ENCODE results near the gene PRUNE2. TPM values are rescaled to one million over a fixed set of nuclear protein-coding genes. Genes with fewer than 3 reads are reported as not detected.

The PRUNE2 gene
- total and polyA plus RNA-seq, 4 donors, result 1.3 to 4.5 (median 1.6) TPM

DNA sequence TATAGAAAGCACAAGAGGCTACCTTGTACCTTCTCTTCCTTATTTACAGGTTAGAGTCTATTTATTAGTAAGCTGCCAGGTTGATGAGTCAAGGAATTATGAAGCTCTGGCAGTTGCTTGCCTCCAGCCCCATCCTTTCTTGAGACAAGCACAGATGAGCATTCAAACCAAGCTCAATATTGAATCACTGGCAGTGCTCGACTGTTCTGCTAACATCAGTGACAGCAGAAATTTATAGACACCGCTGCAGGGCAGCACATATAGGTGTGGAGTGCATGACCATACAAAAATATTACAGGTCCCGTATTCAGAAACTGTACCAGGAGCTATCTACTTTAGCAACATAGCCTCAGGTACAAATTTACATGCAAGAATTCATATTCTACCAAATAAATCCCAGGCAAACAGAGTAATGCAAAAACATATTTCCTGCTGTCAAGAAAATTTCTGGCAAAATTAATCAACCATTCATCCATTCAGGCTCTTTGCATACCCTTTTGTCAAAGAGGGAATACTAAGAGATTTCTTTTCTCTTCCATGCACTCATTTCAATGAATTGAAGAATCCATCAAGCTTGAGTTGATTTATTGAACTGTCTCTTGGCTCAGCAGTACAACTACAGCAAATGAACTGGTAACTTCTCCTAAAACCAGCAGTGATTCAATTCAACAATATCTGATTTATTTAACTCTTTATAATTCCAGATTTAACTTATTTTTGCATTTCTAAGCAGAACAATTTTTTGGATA lies 168.6 kb downstream of the PRUNE2 start:
- Histone ChIP-seq H3K4me3 (ENCODE audit: low read depth in 1 of 3, low read length in 3 of 3) (no peak overlapping the region), H3K27me3 (ENCODE audit: control insufficient read depth in 4 of 4, insufficient read depth in 4 of 4, low read length in 3 of 4) (no peaks in the 10 kb centered on the region), H3K9ac (ENCODE audit: low read depth in 1 of 2, low read length in 2 of 2) (no peak overlapping the region), H3K27ac (ENCODE audit: low read depth in 1 of 2, low read length in 2 of 2) (no peak overlapping the region), H3K36me3 (ENCODE audit: control insufficient read depth in 4 of 4, insufficient read depth in 3 of 4, low read depth in 1 of 4, low read length in 3 of 4) (no peaks in the 10 kb centered on the region), H3K4me1 (ENCODE audit: control insufficient read depth in 4 of 4, insufficient read depth in 4 of 4, low read length in 3 of 4) (no peaks in the 10 kb centered on the region), H3K9me3 (ENCODE audit: control insufficient read depth in 4 of 4, low read length in 3 of 4) (no peaks in the 10 kb centered on the region)
- WGBS, result 73% methylated on average over 3 of the region's 3 CpGs
- no peak for DNase-seq (ENCODE audit: low spot score)
- TF ChIP-seq FOXA1 (IDR thresholded peaks at IDR 0.05), result no peak
- TF ChIP-seq JUND (IDR thresholded peaks at IDR 0.05), result no peak
- TF ChIP-seq, protein P1, sequence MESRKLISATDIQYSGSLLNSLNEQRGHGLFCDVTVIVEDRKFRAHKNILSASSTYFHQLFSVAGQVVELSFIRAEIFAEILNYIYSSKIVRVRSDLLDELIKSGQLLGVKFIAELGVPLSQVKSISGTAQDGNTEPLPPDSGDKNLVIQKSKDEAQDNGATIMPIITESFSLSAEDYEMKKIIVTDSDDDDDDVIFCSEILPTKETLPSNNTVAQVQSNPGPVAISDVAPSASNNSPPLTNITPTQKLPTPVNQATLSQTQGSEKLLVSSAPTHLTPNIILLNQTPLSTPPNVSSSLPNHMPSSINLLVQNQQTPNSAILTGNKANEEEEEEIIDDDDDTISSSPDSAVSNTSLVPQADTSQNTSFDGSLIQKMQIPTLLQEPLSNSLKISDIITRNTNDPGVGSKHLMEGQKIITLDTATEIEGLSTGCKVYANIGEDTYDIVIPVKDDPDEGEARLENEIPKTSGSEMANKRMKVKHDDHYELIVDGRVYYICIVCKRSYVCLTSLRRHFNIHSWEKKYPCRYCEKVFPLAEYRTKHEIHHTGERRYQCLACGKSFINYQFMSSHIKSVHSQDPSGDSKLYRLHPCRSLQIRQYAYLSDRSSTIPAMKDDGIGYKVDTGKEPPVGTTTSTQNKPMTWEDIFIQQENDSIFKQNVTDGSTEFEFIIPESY (IDR thresholded peaks at IDR 0.05), result no peak
- TF ChIP-seq SP1 (IDR thresholded peaks at IDR 0.05), result no peak
- TF ChIP-seq RXRA (IDR thresholded peaks at IDR 0.05), result no peak
- TF ChIP-seq RAD21 (IDR thresholded peaks at IDR 0.05), result no peak
- no peak for TF ChIP-seq NR2F2 (IDR thresholded peaks at IDR 0.05)
- TF ChIP-seq, protein P2, sequence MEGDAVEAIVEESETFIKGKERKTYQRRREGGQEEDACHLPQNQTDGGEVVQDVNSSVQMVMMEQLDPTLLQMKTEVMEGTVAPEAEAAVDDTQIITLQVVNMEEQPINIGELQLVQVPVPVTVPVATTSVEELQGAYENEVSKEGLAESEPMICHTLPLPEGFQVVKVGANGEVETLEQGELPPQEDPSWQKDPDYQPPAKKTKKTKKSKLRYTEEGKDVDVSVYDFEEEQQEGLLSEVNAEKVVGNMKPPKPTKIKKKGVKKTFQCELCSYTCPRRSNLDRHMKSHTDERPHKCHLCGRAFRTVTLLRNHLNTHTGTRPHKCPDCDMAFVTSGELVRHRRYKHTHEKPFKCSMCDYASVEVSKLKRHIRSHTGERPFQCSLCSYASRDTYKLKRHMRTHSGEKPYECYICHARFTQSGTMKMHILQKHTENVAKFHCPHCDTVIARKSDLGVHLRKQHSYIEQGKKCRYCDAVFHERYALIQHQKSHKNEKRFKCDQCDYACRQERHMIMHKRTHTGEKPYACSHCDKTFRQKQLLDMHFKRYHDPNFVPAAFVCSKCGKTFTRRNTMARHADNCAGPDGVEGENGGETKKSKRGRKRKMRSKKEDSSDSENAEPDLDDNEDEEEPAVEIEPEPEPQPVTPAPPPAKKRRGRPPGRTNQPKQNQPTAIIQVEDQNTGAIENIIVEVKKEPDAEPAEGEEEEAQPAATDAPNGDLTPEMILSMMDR (IDR thresholded peaks at IDR 0.05; ENCODE audit: low read depth, low read length, missing input control), result no peak
- no peak for TF ChIP-seq YY1 (IDR thresholded peaks at IDR 0.05)
- TF ChIP-seq EGR1 (IDR thresholded peaks at IDR 0.05; ENCODE audit: low read depth in 2 of 2), result no peak
- TF ChIP-seq, protein P3, sequence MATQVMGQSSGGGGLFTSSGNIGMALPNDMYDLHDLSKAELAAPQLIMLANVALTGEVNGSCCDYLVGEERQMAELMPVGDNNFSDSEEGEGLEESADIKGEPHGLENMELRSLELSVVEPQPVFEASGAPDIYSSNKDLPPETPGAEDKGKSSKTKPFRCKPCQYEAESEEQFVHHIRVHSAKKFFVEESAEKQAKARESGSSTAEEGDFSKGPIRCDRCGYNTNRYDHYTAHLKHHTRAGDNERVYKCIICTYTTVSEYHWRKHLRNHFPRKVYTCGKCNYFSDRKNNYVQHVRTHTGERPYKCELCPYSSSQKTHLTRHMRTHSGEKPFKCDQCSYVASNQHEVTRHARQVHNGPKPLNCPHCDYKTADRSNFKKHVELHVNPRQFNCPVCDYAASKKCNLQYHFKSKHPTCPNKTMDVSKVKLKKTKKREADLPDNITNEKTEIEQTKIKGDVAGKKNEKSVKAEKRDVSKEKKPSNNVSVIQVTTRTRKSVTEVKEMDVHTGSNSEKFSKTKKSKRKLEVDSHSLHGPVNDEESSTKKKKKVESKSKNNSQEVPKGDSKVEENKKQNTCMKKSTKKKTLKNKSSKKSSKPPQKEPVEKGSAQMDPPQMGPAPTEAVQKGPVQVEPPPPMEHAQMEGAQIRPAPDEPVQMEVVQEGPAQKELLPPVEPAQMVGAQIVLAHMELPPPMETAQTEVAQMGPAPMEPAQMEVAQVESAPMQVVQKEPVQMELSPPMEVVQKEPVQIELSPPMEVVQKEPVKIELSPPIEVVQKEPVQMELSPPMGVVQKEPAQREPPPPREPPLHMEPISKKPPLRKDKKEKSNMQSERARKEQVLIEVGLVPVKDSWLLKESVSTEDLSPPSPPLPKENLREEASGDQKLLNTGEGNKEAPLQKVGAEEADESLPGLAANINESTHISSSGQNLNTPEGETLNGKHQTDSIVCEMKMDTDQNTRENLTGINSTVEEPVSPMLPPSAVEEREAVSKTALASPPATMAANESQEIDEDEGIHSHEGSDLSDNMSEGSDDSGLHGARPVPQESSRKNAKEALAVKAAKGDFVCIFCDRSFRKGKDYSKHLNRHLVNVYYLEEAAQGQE (IDR thresholded peaks at IDR 0.05), result no peak
- TF ChIP-seq, protein P4, sequence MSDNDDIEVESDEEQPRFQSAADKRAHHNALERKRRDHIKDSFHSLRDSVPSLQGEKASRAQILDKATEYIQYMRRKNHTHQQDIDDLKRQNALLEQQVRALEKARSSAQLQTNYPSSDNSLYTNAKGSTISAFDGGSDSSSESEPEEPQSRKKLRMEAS (IDR thresholded peaks at IDR 0.05), result no peak

DNA sequence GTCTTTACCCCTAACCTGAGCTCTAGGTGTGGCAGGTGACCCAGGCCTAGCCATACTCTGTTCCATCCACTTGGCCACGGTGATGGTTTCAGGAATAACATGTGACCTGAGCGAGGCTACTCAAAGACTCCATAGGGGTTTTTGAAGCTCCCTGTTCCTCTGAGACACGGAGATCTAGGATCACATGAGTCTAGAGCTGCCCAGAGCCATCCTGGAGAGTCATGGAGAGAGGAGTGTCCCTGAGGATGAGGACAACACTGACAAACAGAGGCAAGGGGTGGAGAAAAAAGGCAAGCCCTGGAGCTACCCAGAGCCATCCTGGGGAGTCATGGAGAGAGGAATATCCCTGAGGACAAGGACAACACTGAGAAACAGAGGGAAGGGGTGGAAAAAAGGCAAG lies 171.2 kb downstream of the PRUNE2 start:
- TF ChIP-seq, protein P2 (IDR thresholded peaks at IDR 0.05; ENCODE audit: low read depth, low read length, missing input control), result no peak
- TF ChIP-seq SP1 (IDR thresholded peaks at IDR 0.05) (no peak), TAF1 (conservative IDR thresholded peaks at IDR 0.05) (no peak), YY1 (IDR thresholded peaks at IDR 0.05) (no peak), HNF4G (IDR thresholded peaks at IDR 0.05) (no peak)
- TF ChIP-seq, protein P3 (IDR thresholded peaks at IDR 0.05), result no peak
- Histone ChIP-seq H3K4me3 (ENCODE audit: low read depth in 1 of 3, low read length in 3 of 3) (no peak overlapping the region), H3K27me3 (ENCODE audit: control insufficient read depth in 4 of 4, insufficient read depth in 4 of 4, low read length in 3 of 4) (no peaks in the 10 kb centered on the region), H3K36me3 (ENCODE audit: control insufficient read depth in 4 of 4, insufficient read depth in 3 of 4, low read depth in 1 of 4, low read length in 3 of 4) (no peaks in the 10 kb centered on the region), H3K9me3 (ENCODE audit: control insufficient read depth in 4 of 4, low read length in 3 of 4) (no peaks in the 10 kb centered on the region), H3K4me1 (ENCODE audit: control insufficient read depth in 4 of 4, insufficient read depth in 4 of 4, low read length in 3 of 4) (no peaks in the 10 kb centered on the region), H3K9ac (ENCODE audit: low read depth in 1 of 2, low read length in 2 of 2) (no peak overlapping the region), H3K27ac (ENCODE audit: low read depth in 1 of 2, low read length in 2 of 2) (no peak overlapping the region)
- 82% methylated on average over 3 of the region's 3 CpGs for WGBS
- no peak for DNase-seq (ENCODE audit: low spot score)
